H1 (cell line): ENCODE results near the gene NAA11. TPM values are rescaled to one million over a fixed set of nuclear protein-coding genes. Genes with fewer than 3 reads are reported as not detected.

Experiments used
- BACH1 ChIP-seq: IDR thresholded peaks from 2 replicates; pipeline ENCODE4 v1.6.1; 2012; ENCODE audit warnings: low read length, improper control_type of control experiment
- POLR2A ChIP-seq, 2 experiments: IDR thresholded peaks; 1 replicate in 1 of 2; 2 replicates in 1 of 2; pipeline ENCODE4 v1.6.1; 2011; ENCODE audit warnings: low read depth in 2 of 2, low read length in 2 of 2, mild to moderate bottlenecking in 2 of 2; ENCODE audit errors: control extremely low read depth in 1 of 2
- TCF12 ChIP-seq: IDR thresholded peaks from 2 replicates; pipeline ENCODE4 v1.6.1; 2011; ENCODE audit warnings: low read depth, mild to moderate bottlenecking, low read length
- polyA plus RNA-seq, 7 experiments: library from polyadenylated mRNA; depleted of rRNA in 3 of 7; stranded (reverse) in 5 of 7; unstranded in 2 of 7; fragments of >200 nt in 5 of 7; fragments of 200-250 nt in 2 of 7; gene quantifications; 1 replicate in 5 of 7; 2 replicates in 1 of 7; 4 replicates in 1 of 7; pipeline versions ENCODE4 v1.2.1 to v1.2.3, GENCODE V29; 2011 to 2013; ENCODE audit warnings: missing spikeins in 2 of 7, mixed read lengths in 2 of 7
- total RNA-seq: library from RNA; stranded (reverse); fragmentation: NEBNext Ultra II Directional; extraction: Animal tissue kit (Norgen Biotek cat#: 25700); gene quantifications from 2 replicates; pipeline ENCODE4 v1.2.1, GENCODE V29; 2021

Gene NAA11
- total and polyA plus RNA-seq, 2 of the 8 experiments (the other 6 are each of a cell fraction or from before 2014, with no cell fraction given): not detected

GRCh38 chr4:79325436-79325835 is 425 bp downstream of the NAA11 start (continued):
- no peak for TF ChIP-seq POLR2A (IDR thresholded peaks at IDR 0.05; ENCODE audit: control extremely low read depth in 1 of 2, low read depth in 2 of 2, low read length in 2 of 2)
- TF ChIP-seq TCF12: no peak
- no peak for TF ChIP-seq BACH1
- TF ChIP-seq, all 59 proteins: peak for 0
